Ecto neural progenitor cell (in vitro differentiated cells): ENCODE results near the gene FPR2.
"Not testable (repeated sequence)": the region's sequence is repeated elsewhere in the genome, so short reads cannot be mapped to it uniquely, and the experiment has no call there.

Experiments
- DNase-seq: peaks from one replicate; pipeline ENCODE4 v3.0.0-alpha.2; 2018; ENCODE audit warnings: low spot score

The FPR2 gene

GRCh38 chr19:51760697-51761356 lies at the start of gene FPR2:
TSS of gene FPR2 (plus strand) at chr19:51761180. CDS start at chr19:51768659, 7,479 bp downstream.
- no peak for DNase-seq

- no peak for DNase-seq
Observed at GRCh38 chr19:51711702-51712101, 49.3 kb upstream of the FPR2 start.

- DNase-seq, result no peak
Observed at GRCh38 chr19:51712461-51713081, 48.4 kb upstream of the FPR2 start.

GRCh38 chr19:51713319-51714285 lies 47.4 kb upstream of the FPR2 start:
- no peak for DNase-seq

GRCh38 chr19:51714848-51715247 lies 46.1 kb upstream of the FPR2 start:
- DNase-seq, result no peak

GRCh38 chr19:51715850-51716249 lies 45.1 kb upstream of the FPR2 start:
- no peak for DNase-seq

- DNase-seq, result no peak
Observed at GRCh38 chr19:51716925-51717324, 44.1 kb upstream of the FPR2 start.

GRCh38 chr19:51719251-51719988 lies 41.6 kb upstream of the FPR2 start:
- DNase-seq, result peak; percentile 53

GRCh38 chr19:51721905-51722304 lies 39.1 kb upstream of the FPR2 start:
- DNase-seq, result no peak

- DNase-seq, result no peak
Observed at GRCh38 chr19:51722492-51722891, 38.5 kb upstream of the FPR2 start.

GRCh38 chr19:51724543-51724942 lies 36.4 kb upstream of the FPR2 start:
- DNase-seq, result no peak

GRCh38 chr19:51726049-51726448 lies 34.9 kb upstream of the FPR2 start:
- DNase-seq, result peak; percentile 52

GRCh38 chr19:51727349-51727880 lies 33.6 kb upstream of the FPR2 start:
- DNase-seq, result no peak

GRCh38 chr19:51729781-51730180 lies 31.2 kb upstream of the FPR2 start:
- no peak for DNase-seq

- DNase-seq, result no peak
Observed at GRCh38 chr19:51733742-51734522, 27.0 kb upstream of the FPR2 start.

GRCh38 chr19:51735759-51736449 lies 25.1 kb upstream of the FPR2 start:
- DNase-seq, result no peak

- DNase-seq, result no peak
Observed at GRCh38 chr19:51737389-51737788, 23.6 kb upstream of the FPR2 start.

- no peak for DNase-seq
Observed at GRCh38 chr19:51737924-51738323, 23.1 kb upstream of the FPR2 start.

- DNase-seq, result not testable (repeated sequence)
Observed at GRCh38 chr19:51738523-51738922, 22.5 kb upstream of the FPR2 start.

GRCh38 chr19:51739466-51740213 lies 21.3 kb upstream of the FPR2 start:
- no peak for DNase-seq
